GM12873 (cell line): ENCODE data around the gene SYT3.

Experiments
- TF ChIP-seq, protein P1 (sequence below): IDR thresholded peaks from 2 replicates; pipeline ENCODE4 v1.5.1; 2012; ENCODE audit warnings: low read depth, mild to moderate bottlenecking, moderate library complexity, low read length, control low read depth; ENCODE audit not compliant: insufficient read depth; ENCODE audit errors: missing control alignments

SYT3 gene

DNA sequence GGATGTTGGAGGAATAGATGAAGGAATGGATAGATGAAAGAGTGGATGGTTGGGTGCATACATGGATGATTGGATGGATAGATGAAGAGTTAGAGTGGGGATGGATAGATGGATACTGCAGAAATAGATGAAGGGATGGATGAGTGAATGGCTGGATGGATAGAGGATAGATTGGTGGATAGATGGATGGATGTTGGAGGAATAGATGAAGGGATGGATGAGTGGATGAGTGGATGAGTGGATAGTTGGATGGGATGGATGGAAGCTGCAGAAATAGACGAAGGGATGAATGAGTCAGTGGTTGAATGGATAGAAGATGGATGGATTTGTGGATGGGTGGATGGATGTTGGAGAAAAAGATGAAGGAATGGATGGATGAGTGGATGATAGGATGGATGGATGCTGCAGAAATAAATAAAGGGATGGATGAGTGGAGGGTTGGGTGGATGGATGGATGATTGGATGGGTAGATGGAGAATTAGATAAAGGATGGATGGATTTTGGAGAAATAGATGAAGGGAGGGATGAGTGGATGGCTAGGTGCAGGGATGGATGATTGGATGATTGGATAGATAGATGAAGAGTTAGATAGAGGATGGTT, 4.7 kb upstream of the SYT3 start:
- TF ChIP-seq, protein P1, sequence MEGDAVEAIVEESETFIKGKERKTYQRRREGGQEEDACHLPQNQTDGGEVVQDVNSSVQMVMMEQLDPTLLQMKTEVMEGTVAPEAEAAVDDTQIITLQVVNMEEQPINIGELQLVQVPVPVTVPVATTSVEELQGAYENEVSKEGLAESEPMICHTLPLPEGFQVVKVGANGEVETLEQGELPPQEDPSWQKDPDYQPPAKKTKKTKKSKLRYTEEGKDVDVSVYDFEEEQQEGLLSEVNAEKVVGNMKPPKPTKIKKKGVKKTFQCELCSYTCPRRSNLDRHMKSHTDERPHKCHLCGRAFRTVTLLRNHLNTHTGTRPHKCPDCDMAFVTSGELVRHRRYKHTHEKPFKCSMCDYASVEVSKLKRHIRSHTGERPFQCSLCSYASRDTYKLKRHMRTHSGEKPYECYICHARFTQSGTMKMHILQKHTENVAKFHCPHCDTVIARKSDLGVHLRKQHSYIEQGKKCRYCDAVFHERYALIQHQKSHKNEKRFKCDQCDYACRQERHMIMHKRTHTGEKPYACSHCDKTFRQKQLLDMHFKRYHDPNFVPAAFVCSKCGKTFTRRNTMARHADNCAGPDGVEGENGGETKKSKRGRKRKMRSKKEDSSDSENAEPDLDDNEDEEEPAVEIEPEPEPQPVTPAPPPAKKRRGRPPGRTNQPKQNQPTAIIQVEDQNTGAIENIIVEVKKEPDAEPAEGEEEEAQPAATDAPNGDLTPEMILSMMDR, result no peak

DNA sequence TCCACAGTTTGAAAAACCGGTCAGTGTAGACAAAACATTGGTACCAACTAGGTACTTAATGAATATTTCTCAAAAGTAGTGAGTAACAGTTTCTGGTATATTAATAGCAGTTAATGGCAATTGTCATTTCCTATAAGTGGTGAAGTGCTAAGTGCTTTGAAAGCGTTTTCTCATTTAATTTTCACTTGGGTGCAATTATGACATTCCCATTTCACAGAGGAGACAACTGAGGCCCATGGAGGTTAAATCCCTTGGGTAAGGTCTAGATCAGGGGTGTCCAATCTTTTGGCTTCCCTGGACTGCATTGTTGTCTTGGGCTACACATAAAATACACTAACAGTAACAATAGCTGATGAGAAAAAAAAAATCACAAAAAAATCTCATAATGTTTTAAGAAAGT, 687 bp upstream of the SYT3 start:
- TF ChIP-seq, protein P1, result no peak

DNA sequence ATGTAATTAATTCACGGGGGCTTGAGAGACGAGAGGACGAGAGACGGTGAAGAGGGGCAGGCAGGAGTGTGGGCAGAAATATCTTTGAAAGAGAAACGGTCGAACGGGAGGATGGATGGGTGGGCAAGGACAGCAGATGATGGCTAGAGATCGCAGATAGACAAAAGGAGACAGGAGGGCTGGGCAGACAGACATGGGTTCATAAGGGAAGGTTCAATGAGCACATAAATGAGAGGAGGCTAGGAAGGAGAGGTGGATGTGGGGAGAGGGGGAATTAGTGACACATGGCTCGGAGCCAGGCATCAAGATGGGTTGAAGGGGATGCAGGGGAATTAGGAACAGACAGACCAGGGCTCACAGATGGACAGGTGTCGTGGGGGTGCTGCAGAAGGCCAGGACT, 1.1 kb downstream of the SYT3 start:
- TF ChIP-seq, protein P1, result no peak

DNA sequence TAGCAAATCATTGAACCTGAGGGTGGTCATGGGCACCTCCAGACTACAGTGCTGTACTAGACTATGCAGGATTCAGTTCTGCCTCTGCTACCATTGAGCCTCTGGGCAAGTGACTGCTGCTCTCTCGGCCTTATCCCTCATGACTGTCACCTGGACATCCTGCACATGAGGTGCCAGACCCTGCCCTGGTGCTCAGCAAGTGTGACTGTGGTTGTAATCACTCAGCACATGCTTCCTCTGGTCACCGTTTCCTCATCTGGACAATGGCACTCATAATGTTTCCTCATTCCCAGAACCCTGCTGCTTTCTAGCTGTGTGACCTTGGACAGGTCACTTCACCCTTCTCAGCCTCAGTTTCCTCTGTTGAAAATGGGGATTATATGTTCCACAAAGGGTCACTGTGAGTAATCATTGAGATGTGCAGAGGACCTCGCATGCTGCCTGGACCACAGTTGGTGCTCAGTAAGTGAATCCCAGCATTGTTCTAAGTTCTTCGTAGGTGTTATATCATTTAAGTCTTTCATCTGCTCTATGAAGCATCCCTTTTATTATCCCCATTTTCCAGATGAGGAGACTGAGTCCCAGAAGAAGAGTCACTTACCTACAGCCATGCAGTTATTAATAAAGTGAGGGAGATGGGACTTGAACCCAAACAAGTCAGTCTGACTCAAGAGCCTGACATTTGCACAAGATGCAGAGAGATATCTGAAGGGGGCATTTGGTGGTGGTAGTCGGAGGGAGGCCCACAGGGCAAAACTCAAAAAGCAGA, 3.2 kb downstream of the SYT3 start:
- TF ChIP-seq, protein P1, result no peak

DNA sequence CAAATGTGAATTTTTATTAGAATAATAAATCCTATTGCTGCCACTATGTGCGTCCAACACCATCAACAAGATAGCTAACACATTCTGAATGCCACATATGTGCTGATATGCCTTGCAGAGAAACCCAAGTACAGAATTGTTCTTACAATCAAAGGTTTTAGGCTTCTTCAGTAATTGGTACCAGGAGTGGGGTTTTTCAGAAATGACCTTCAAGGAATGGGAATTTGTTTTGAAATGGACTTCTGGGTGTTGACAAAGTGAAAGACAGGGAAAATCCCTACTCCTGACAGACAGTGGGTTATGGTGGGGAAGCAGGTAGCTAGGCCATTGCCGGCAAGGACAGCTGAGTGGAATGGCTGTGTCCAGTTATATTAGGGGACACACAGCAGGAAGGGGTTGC, 5.7 kb downstream of the SYT3 start:
- TF ChIP-seq, protein P1, result no peak

DNA sequence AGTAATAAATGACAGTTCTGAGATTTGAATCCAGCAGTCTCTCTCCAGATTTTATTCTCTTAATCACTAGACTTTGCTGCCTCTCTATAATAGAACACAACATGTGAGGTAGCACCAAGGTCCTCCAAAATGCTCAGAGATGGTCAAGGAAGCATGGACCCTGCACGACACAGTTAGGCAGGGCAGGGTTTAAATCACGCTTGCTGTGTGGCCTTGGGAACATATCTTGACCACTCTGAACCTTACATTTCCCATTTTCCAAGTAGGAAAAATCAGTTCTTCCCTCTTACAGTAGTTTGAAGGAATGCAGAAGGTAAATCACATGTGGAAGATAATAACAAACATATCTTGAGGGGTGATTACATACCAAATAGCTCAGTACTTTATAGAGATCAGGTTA, 6.3 kb downstream of the SYT3 start:
- TF ChIP-seq, protein P1, result no peak

DNA sequence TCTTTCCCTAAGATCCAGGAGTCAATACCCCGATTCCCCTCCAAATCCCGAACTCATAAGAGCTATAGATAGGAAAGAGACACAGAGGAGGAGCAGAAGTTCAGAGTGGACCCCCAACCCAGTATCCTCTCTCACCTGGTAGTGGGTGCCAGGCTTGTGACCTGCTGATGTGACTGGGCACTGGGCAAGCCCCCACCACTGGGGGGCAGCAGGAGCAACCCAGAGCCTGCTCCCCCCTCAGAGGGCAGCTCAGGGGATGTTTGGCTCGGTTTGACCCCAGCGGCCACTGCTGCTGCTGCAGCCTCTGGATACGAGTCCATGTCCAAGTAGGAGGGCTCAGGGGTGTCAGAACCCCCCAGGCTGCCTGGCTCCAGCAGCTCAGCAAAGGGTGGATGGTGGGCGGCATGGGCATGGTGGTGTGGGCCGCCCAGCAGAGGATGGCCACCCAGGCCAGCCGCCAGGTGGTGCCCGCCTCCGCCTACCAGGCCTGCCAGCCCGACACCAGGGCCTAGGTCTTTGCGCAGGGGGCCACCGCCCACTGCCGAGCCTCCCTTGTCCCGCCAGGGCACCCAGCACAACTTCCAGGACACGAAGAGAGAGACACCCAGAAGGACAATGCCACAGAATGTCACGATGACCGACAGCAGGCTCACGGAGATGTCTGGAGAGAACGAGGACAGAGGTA, 7.4 kb downstream of the SYT3 start:
- TF ChIP-seq, protein P1, result no peak
